ENCODE data around the gene HS3ST5. TPM values are rescaled to one million over a fixed set of nuclear protein-coding genes. Genes with fewer than 3 reads are reported as not detected.
"Not testable (repeated sequence)": the region's sequence is repeated elsewhere in the genome, so short reads cannot be mapped to it uniquely, and the experiment has no call there.

The HS3ST5 gene
- total RNA-seq, 1 donor from 2014 or later, result 17.4 TPM

DNA sequence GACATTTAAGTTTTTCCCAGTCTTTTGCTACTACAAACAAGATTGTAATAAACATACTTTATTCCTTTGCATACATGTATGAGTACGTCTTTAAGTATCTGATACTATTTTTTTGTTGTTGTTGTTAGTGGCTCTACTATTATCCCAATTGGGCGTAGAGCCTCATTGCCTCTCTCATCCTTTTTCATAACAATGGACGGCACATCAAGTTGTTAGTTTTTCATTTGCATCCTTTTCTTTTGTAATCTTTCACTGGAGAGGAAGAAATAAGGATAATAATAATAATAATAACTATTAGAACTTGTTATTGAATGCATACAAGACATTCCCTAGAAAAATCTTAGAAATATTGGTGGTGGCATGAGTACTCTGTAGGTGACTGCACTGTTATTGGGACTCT is 23.1 kb downstream of the HS3ST5 start:
- H3K27ac Mint-ChIP-seq (ENCODE audit: unreplicated experiment), result no peak overlapping the region

DNA sequence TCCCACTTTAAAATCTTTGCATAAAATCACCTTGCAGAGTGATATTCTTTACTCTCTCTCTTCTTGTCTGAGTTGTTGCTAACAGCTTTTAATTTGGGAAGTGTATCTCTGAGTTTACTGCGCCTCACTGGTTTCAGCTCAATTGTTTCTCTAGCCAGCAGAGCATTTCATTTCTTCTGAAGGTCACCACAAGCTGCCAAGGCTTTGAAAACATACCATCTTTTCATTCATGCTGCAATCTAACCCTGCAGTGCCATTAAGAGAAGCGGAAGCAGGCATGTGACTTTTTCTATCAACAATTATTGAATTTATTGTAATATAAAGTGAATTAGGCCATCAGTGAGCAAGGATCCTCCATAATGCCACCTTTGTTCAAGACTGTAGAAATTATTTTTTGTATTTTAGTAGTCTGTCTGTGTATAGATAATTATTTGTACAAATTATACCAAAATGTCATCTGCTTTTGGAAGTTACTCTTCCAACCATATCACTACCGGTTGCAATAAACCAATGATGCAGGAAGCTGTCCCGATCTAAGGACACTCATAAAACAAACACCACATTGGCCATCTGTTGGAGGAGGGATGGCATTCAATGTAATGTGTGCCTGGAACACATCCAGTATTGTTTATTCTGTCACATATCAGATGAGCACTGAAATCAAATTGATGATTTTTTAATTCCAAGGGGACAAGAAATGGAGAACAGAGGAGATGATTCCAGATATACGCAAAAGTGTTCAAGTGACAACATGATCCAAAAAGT is 26.8 kb downstream of the HS3ST5 start:
- Mint-ChIP-seq H3K4me3 (ENCODE audit: unreplicated experiment) (no peak overlapping the region), H3K36me3 (ENCODE audit: unreplicated experiment) (peaks cover 8% of the 10 kb centered on the region), H3K27me3 (ENCODE audit: unreplicated experiment) (no peaks in the 10 kb centered on the region), H3K4me1 (ENCODE audit: low read depth, unreplicated experiment) (peaks cover 3% of the 10 kb centered on the region), H3K9me3 (ENCODE audit: unreplicated experiment) (no peaks in the 10 kb centered on the region), H3K27ac (ENCODE audit: unreplicated experiment) (no peak overlapping the region)
- no peak for DNase-seq
- TF ChIP-seq, protein P1, sequence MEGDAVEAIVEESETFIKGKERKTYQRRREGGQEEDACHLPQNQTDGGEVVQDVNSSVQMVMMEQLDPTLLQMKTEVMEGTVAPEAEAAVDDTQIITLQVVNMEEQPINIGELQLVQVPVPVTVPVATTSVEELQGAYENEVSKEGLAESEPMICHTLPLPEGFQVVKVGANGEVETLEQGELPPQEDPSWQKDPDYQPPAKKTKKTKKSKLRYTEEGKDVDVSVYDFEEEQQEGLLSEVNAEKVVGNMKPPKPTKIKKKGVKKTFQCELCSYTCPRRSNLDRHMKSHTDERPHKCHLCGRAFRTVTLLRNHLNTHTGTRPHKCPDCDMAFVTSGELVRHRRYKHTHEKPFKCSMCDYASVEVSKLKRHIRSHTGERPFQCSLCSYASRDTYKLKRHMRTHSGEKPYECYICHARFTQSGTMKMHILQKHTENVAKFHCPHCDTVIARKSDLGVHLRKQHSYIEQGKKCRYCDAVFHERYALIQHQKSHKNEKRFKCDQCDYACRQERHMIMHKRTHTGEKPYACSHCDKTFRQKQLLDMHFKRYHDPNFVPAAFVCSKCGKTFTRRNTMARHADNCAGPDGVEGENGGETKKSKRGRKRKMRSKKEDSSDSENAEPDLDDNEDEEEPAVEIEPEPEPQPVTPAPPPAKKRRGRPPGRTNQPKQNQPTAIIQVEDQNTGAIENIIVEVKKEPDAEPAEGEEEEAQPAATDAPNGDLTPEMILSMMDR (IDR thresholded peaks at IDR 0.05; ENCODE audit: partially characterized antibody, unreplicated experiment), result no peak

More for the DNA sequence above, 23.1 kb downstream of the HS3ST5 start:
- DNase-seq, result no peak
- Mint-ChIP-seq H3K27me3 (ENCODE audit: unreplicated experiment) (no peaks in the 10 kb centered on the region), H3K9me3 (ENCODE audit: unreplicated experiment) (no peaks in the 10 kb centered on the region), H3K4me1 (ENCODE audit: low read depth, unreplicated experiment) (peaks cover 3% of the 10 kb centered on the region), H3K36me3 (ENCODE audit: unreplicated experiment) (no peaks in the 10 kb centered on the region), H3K4me3 (ENCODE audit: unreplicated experiment) (no peak overlapping the region)
- TF ChIP-seq, protein P1 (IDR thresholded peaks at IDR 0.05; ENCODE audit: partially characterized antibody, unreplicated experiment), result no peak

DNA sequence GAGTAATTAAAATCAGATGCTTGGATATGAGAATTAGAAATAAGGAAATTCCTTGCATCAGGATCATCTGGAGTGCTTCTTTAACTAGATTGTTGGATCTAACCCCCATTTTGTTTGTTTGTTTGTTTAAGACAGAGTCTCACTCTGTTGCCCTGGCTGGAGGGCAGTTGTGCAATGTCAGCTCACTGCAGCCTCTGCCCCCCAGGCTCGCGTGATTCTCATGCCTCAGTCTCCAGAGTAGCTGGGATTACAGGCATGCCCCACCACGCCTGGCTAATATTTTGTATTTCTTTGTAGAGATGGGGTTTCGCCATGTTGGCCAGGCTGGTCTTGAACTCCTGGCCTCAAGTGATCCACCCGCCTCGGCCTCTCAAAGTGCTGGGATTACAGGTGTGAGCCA is 29.0 kb downstream of the HS3ST5 start:
- H3K27ac Mint-ChIP-seq (ENCODE audit: unreplicated experiment); H3K27me3 Mint-ChIP-seq (ENCODE audit: unreplicated experiment); H3K4me1 Mint-ChIP-seq (ENCODE audit: low read depth, unreplicated experiment); H3K36me3 Mint-ChIP-seq (ENCODE audit: unreplicated experiment); H3K9me3 Mint-ChIP-seq (ENCODE audit: unreplicated experiment); H3K4me3 Mint-ChIP-seq (ENCODE audit: unreplicated experiment); DNase-seq: not testable (repeated sequence)

DNA sequence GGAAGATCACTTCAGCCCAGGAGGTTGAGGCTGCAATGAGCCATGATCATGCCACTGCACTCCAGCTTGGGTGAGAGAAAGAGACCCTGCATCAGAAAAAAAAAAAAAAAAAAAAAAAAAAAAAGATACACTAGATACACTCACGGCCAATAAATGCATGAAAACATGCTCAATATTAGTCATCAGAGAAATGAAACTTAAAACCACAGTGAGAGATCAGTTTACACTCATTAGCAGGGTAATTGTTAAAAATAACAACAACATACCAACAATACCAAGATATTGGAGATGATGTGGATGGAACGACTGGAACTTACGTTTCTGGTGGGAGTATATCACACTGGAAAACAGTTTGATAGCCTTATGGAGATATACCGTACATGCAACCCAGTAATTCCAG is 29.9 kb downstream of the HS3ST5 start:
- TF ChIP-seq, protein P1 (IDR thresholded peaks at IDR 0.05; ENCODE audit: partially characterized antibody, unreplicated experiment), result no peak
- Mint-ChIP-seq H3K27me3 (ENCODE audit: unreplicated experiment) (no peaks in the 10 kb centered on the region), H3K9me3 (ENCODE audit: unreplicated experiment) (no peaks in the 10 kb centered on the region), H3K4me3 (ENCODE audit: unreplicated experiment) (no peak overlapping the region), H3K27ac (ENCODE audit: unreplicated experiment) (no peak overlapping the region), H3K4me1 (ENCODE audit: low read depth, unreplicated experiment) (peaks cover 3% of the 10 kb centered on the region), H3K36me3 (ENCODE audit: unreplicated experiment) (peaks cover 8% of the 10 kb centered on the region)
- DNase-seq, result no peak

DNA sequence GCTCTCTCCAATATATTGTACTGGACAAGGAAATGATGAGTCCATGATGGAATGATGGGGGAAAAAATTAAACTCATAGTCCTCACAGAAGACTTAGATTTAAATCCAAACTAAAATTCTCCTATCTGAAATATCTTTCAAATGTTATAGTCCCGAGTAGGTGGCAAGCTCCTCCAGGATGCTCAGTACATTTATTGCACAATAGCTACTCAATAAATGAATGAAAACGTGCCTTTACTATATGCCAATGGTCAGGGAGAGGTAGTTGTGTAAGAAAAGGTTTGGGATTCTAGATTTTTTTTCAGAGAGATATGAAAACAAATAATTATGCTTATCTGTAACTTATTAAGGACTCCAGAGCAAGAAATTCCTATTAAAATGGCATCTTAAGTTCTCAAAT is 32.8 kb downstream of the HS3ST5 start:
- no peak for DNase-seq
- H3K4me1 Mint-ChIP-seq (ENCODE audit: low read depth, unreplicated experiment), result no peaks in the 10 kb centered on the region
- H3K36me3 Mint-ChIP-seq (ENCODE audit: unreplicated experiment), result peaks cover 12% of the 10 kb centered on the region
- no peak overlapping the region for H3K4me3 Mint-ChIP-seq (ENCODE audit: unreplicated experiment)
- no peak overlapping the region for H3K27ac Mint-ChIP-seq (ENCODE audit: unreplicated experiment)
- TF ChIP-seq, protein P1 (IDR thresholded peaks at IDR 0.05; ENCODE audit: partially characterized antibody, unreplicated experiment), result no peak
- H3K9me3 Mint-ChIP-seq (ENCODE audit: unreplicated experiment), result no peaks in the 10 kb centered on the region
- H3K27me3 Mint-ChIP-seq (ENCODE audit: unreplicated experiment), result no peaks in the 10 kb centered on the region

Data from glutamatergic neuron (in vitro differentiated cells).